Measurements from ENCODE around the gene BORCS8.
"Not testable (repeated sequence)": the region's sequence is repeated elsewhere in the genome, so short reads cannot be mapped to it uniquely, and the experiment has no call there.

BORCS8 gene

DNA sequence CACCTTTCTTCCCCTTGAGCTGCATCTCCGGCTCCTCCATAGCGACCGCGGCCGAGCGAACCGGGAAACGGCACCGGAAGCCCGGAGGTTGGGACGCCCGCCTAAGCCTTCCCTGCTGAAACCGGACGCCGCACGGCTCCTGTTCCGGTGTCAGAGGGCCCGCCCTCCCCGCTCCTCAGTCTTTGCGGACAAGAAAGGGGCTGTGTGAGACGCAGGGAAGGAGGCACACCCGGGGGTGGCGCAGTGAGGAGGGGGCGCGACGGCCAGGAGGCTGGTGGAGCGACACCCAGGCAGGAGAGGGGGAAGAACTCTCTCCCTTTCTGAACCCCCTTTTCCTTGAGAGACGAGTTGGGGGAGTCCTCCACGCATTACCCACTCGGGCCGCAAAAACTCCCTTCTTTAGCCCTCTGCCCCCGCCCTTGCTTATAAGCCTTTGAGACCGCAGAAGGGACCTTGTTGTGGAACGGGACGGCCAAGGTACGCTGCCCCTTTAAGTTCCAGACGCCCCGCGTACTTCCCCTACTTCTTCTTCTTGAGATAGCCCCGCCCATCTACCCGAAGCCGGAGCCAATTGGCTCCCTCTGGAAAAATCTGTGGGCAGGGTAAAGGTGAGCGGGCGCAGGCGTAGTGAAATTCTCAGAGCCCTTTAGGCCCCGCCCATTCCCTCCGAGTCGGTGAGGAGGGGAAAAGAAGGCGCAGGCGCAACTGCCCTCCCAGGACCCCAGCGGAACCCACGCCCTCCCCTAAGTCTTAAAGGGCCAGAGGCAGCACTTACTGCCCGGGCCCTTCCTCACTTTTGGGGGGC lies at the start of gene BORCS8, which contains the start of gene RFXANK:
BORCS8 (minus strand) TSS at position 75 of the 805 bp plus-strand sequence; CDS start at position 40, 35 bp downstream.
RFXANK (plus strand) TSS at position 181 of the 805 bp plus-strand sequence. CDS start 1,689 bp downstream, outside the sequence.
- peak; percentile 98 for DNase-seq (ENCODE audit: low read depth)

DNA sequence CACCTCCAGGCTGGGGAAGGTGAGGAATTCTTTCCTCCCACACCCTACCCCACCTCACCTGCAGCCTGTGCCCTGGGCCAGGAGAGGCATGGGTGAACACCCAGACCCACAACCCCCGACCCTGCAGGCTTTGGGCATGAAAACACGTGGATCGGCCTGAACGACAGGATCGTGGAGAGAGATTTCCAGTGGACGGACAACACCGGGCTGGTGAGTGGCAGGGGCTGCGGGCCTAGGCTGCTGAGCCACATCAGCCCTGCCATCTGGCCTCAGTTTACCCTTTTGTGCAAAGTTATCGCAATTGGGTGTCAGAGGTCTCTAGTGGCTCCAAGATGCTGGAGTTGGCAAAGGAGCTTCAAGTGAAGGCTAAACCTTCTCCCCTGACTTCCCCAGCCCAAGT lies 48.5 kb upstream of the BORCS8 start:
- DNase-seq (ENCODE audit: low read depth) = no peak

DNA sequence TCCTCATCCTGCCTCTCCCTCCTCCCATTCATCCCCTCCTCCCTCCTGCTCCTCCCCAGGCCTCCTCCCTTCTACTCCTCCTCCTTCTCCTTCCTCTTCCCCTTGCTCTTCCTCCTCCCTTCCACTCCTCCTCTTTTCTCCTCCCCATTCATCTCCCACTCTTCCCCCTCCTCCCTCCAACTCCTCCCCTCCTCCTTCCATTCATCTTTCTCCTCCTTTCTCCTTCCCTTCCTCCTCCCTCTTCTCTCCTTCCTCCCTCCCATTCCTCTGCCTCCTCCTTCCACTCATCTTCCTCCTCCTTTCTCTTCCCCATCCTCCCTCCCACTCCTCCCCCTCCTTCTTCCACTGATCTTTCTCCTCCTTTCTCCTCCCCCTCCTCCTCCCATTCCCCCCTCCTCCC lies 47.7 kb upstream of the BORCS8 start:
- DNase-seq (ENCODE audit: low read depth) = no peak

DNA sequence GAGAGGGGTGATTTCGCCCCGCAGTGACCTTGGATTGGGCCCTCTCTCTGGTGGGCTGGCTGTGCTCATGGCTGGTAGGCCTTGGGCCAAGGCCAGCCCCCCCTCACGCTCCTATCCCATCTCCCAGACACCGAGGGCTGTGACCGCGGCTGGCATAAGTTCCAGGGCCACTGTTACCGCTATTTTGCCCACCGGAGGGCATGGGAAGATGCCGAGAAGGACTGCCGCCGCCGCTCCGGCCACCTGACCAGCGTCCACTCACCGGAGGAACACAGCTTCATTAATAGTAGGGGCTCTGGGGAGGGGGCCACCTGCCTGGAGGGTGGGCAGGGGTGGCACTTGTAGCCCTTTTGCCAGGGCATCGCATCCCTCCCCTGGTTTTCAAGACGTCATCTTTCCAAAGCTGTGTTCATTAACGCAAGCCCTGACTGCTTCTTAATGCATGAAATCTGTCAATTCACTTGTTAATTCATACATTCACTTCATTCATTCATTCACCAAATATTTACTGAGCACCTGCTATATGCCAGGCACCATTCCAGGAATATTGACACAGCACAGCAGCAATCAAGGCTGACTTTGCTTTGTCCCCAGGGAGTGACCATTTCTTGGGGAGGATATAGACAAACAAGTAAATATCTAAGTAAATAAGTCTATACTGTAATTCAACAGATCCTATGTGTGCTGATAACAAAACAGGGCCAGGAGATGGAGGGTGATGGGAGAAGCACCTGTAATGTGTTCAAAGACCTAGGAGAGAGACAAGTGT lies 46.4 kb upstream of the BORCS8 start:
- DNase-seq (ENCODE audit: low read depth) = no peak

DNA sequence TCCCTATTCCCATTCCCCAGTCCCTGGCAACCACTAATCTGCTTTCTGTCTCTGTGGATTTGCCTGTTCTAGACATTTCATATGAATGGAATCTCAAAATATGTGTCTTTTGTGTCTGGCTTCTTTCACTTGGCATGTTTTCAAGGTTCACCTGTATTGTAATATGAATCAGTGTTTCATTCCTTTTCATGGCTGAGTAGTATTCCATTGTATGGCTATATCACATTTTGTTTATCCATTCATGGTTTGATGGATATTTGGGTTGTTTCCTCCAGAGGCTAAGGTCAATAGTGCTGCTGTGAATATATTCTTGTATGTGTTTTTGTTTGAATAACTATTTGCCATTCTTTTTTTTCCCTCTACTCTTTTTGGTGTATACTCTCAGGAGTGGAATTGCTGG lies 44.2 kb upstream of the BORCS8 start:
- DNase-seq (ENCODE audit: low read depth) = no peak

DNA sequence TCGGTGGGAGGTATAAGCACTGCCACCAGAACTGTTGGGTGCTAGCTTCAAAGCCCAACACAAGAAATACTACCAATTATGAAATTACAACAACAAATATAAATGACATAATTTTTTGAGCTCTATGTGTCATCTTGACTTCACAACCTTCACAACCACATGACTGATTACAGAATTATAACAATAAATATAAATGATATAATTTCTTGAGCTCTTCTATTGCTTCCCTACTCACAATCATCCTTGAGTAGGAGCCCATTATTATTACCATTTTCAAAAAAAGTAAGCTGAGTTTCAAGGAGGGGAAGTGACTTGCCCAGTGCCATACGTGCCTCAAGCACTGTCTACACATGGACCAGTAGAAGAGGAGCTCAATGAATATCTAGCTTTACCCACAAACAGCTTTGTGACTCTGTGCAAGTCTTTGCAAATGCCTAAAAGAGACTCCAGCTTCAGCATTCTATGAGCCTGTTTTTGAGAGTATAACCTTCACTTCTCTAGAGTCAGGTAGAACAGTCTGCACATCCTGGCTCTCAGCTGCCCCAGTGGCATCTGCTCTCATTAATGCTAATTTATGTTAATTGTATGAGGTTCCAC lies 42.4 kb upstream of the BORCS8 start:
- no peak for DNase-seq (ENCODE audit: low read depth)

DNA sequence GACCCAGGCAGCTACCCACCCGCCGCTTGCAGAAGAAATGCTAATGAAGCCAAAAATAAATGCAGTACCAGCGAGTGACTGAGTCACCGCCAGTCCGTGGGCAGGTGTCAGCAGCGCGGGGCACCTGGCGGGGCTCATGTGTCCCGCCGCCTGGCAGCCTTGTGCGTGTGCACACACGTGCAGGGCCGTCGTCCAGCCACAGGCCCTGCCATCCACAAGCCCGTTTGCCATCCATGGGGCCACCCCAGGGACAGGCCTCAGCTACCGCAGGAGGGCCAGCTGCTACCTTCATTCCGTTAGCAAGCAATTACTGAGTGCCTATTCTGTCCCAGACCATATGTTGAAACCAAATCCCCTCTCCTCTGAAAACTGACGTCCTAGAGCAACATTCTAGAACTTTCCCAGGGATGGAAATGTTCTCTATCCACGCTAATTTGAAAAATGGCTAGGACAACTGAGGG lies 40.3 kb upstream of the BORCS8 start:
- DNase-seq (ENCODE audit: low read depth) = no peak

DNA sequence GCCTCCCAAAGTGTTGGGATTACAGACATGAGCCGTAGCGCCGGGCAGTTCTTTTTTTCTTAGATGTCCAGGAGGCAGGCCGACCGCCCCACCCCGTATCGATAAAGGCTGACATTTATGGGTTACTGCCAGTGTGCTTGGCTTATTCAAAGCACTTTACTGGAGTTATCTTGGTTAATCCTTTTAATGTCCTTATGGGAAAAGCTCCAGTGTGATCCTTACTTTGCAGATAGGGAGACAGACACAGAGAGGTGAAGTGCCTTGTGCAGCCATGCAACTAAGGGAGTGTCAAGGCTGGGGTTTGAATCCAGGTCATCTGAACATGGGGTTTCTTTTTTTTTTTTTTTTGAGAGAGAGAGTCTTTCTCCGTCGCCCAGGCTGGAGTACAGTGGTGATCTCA lies 39.0 kb upstream of the BORCS8 start:
- no peak for DNase-seq (ENCODE audit: low read depth)

DNA sequence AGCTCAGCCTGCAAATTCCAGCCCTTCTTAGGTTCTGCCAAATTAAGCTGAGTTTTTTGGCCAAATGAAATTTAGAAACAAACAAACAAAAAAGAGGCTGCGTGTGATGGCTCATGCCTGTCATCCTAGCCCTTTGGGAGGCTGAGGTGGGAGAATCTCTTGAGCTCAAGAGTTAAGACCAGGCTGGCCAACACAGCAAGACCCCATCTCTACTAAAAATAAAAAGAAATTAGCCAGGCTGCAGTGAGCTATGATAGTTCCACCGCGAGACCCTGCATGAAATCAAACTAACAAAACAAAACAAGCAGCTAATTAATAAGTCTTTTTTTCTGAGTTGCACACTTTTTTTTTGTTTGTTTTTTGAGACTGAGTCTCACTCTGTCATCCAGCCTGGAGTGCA lies 37.7 kb upstream of the BORCS8 start:
- DNase-seq (ENCODE audit: low read depth) = no peak

DNA sequence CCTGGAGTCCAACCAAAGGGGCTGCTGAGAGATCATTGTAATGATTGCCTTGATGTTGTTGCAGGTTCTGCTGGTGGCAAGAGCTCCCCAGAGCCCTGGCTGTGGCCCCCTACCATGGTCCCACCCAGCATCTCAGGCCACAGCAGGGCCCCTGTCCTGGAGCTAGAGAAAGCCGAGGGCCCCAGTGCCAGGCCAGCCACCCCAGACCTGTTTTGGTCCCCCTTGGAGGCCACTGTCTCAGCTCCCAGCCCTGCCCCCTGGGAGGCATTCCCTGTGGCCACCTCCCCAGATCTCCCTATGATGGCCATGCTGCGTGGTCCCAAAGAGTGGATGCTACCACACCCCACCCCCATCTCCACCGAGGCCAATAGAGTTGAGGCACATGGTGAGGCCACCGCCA lies 35.3 kb upstream of the BORCS8 start:
- no peak for DNase-seq (ENCODE audit: low read depth)

DNA sequence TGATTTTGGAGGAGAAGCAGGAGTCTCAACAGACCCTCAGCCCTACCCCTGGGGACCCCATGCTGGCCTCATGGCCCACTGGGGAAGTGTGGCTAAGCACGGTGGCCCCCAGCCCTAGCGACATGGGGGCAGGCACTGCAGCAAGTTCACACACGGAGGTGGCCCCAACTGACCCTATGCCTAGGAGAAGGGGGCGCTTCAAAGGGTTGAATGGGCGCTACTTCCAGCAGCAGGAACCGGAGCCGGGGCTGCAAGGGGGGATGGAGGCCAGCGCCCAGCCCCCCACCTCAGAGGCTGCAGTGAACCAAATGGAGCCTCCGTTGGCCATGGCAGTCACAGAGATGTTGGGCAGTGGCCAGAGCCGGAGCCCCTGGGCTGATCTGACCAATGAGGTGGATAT lies 34.7 kb upstream of the BORCS8 start:
- DNase-seq (ENCODE audit: low read depth) = no peak

DNA sequence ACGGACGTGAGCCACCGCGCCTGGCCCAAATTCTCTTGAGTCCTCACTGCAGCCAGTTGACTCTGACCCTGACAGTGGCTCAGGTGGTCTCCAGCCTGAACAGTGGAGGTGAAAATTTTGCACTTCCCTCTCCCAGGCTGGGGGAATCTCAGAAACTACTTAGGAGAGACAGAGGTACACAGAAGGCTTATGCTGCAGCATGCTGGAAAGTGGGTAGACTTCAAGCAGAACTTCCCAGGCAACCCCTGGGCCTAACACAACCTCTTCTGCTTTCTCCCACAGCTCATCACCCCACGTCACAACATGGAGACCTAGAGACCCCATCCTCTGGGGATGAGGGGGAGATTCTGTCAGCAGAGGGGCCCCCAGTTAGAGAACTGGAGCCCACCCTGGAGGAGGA lies 34.3 kb upstream of the BORCS8 start:
- no peak for DNase-seq (ENCODE audit: low read depth)

DNA sequence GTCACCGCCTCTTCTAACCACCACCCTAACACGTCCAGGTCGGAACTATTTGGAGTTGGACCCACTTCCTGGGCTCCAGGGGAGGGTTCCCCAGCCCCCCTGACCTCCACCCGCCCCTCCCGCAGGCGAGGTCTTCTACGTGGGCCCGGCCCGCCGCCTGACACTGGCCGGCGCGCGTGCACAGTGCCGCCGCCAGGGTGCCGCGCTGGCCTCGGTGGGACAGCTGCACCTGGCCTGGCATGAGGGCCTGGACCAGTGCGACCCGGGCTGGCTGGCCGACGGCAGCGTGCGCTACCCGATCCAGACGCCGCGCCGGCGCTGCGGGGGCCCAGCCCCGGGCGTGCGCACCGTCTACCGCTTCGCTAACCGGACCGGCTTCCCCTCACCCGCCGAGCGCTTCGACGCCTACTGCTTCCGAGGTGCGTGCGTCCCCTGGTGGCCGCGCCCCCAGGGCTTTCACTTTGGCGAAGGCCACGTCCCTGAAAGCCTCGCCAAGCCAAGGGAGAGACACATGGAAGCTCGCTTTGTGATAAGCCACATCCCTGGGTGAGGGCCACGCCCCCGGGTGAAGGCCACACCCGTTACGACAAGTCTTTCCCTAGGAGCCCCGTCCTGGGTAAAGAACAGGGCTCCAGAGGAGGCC lies 33.0 kb upstream of the BORCS8 start:
- DNase-seq (ENCODE audit: low read depth) = peak; percentile 41

DNA sequence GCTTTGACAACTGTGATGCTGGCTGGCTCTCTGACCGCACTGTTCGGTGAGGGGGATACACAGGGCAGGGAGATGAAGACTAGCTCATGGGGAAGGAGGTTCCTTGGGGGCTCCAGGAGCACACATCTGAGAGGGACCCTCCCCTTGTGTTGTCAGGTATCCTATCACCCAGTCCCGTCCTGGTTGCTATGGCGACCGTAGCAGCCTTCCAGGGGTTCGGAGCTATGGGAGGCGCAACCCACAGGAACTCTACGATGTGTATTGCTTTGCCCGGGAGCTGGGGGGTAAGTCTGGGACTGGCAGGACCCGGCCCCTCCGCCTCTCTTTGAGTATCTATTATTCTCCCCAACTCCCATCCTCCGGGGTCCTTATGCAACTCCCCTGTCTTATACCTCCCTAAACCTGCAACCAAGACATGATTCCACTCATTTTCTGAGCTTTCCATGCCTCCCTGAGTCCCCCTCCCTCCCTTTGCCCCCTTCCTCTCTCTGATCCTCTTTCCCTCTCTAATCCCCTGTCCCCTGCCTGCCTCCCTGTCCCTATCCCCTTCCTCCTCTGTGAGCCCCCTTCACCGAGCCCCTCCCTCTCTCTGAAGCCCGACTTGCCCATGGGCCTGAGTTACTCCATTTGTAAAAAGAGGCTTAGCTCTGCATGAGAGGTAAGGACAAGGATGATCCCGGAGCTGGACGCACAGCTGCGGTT lies 32.3 kb upstream of the BORCS8 start:
- DNase-seq (ENCODE audit: low read depth) = no peak

DNA sequence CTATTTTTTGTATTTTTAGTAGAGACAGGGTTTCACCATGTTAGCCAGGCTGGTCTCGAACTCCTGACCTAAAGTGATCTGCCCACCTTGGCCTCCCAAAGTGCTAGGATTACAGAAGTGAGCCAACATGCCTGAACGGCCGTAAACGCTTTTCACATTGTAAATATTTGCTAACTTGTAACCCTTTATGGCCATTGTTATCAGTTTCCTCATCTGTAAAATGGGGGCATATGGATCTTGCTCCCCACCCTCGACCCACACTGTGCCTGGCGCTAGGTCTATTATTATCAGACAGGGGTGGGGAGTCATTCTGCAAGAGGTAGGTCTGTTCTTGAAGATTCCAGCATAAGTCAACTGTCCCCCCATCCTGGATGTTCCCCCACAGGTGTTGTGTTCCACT lies 31.7 kb upstream of the BORCS8 start:
- no peak for DNase-seq (ENCODE audit: low read depth)

DNA sequence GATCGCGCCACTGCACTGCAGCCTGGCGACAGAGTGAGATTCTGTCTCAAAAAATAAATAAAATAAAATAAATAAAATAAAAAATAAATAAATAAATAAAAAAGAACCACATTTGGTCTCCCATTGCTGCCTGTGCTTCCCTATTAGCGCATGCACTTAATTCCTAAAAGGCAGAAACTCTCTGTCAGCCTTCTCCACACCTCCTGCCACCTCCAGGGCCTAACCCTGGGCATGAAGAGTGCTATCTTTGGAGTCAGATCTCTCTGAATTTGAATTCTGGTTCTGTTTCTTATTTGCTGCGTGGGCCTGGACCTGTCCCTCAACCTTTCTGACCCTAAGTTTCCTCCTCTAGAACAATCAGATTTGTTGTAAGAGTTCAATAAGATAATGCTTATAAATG lies 31.1 kb upstream of the BORCS8 start:
- DNase-seq (ENCODE audit: low read depth) = no peak

DNA sequence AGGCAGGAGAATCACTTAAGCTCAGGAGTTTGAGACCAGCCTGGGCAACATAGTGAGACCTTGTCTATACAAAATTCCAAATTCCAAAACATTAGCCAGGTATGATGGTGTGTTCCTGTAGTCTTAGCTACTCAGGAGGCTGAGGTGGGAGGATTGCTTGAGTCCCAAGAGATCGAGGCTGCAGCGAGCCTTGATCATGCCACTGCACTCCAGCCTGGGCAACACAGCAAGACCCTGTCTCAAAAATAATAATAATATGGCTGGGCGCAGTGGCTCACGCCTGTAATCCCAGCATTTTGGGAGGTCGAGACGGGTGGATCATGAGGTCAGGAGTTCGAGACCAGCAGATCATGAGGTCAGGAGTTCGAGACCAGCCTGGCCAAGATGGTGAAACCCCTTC lies 29.0 kb upstream of the BORCS8 start:
- DNase-seq (ENCODE audit: low read depth) = not testable (repeated sequence)

DNA sequence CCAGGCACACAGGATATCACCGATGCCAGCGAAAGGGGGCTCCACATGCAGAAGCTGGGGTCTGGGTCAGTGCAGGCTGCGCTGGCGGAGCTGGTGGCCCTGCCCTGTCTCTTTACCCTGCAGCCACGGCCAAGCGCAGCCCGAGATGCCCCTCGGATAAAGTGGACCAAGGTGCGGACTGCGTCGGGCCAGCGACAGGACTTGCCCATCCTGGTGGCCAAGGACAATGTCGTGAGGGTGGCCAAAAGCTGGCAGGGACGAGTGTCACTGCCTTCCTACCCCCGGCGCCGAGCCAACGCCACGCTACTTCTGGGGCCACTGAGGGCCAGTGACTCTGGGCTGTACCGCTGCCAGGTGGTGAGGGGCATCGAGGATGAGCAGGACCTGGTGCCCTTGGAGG lies 27.0 kb upstream of the BORCS8 start:
- DNase-seq (ENCODE audit: low read depth) = no peak

DNA sequence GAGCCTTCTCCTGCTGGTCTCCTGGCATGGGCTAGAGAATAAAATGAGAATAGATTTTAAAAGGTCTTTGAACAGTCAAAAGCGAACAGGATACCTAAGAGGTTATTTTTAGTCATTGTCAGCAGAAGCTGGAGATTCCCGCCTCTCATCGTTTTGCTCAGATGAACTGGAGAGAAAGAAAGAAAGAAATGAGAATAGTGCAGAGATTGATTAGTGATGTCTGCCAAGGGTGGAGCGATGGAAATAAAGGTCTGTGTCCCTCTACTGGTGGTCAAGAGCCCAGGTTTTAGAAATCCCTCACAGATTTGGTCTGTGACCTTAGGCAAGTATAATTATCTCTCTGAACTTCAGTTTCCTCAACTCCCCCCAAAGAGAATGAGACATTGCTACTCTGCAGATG lies 25.1 kb upstream of the BORCS8 start:
- no peak for DNase-seq (ENCODE audit: low read depth)

DNA sequence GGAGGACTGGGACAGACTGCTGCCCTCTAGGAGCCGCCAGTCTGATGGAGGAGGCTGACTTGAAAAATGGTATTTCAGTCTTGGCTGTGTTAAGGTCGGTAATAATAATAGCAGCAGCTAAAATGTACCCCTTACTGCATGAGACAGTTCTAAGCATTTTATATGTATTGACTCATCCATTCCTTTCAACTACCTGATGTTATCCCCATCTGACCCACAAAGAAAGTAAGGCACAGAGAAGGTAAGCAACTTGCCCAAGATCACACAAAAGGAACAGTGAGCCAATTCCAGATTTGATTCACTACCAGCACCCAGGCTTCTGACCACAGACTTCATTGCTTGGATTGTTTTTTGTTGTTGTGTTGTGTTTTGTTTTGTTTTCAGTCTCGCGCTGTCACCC lies 23.8 kb upstream of the BORCS8 start:
- no peak for DNase-seq (ENCODE audit: low read depth)

DNA sequence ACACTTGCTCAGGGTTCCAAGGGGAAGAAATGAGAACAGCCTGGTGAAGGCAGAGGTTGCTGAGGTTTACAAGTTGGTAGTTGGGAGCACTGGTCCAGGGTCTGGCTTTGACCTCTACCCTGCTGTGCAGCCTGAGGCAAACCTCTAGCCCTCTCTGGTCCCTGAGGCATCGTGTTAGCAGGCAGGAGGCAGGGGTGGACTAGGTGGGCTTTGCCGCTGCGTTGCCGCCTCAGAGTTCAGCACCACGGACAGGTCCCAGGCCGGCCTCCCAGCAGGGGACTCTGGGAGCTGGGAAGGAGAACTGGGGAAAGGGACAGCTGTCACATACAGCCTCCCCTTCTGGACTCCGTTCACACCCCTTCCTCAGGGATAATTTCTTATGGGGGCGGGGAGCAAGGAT lies 22.9 kb upstream of the BORCS8 start:
- peak; percentile 18 for DNase-seq (ENCODE audit: low read depth)

DNA sequence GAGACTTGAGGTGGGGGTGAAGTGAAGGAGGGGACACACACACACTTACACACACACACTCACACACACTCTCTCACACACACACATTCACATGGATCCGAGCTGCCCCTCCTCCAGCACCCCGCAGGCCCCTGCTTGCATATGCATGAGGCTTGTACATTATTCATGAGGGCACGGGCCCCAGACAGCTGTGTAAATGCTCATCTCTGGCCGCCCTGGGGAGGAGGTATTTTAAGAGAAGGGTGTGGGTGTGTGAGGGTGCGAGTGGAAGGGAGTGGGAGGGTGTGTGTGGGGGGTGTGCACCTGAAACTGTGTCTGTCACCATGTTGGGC lies 22.2 kb upstream of the BORCS8 start:
- no peak for DNase-seq (ENCODE audit: low read depth)
